ENCODE data around the gene PTH2R. TPM values are rescaled to one million over a fixed set of nuclear protein-coding genes. Genes with fewer than 3 reads are reported as not detected.
"Not testable (repeated sequence)": the region's sequence is repeated elsewhere in the genome, so short reads cannot be mapped to it uniquely, and the experiment has no call there.

Gene PTH2R
- total RNA-seq (2014; rRNA removed; shearing (Covaris generic); ENCODE audit: low replicate concordance): 17.3 and 36.9 TPM in 2 replicates

- no peak for DNase-seq (ENCODE audit: low read depth)
- in situ Hi-C loops (cut with HindIII; ENCODE audit: low pct_unique_long_range_greater_than_20kb, low sequenced_read_pairs): no loop called here
These were observed at the start of gene PTH2R for GRCh38 chr2:208406474-208407451. Gene PTH2R, plus strand, starts transcription at chr2:208406792. Its CDS starts 252 bp downstream, at chr2:208407044.

- DNase-seq (ENCODE audit: low read depth): no peak
- in situ Hi-C loops (cut with HindIII; ENCODE audit: low pct_unique_long_range_greater_than_20kb, low sequenced_read_pairs): no loop called here
These were observed 49.6 kb upstream of the PTH2R start for GRCh38 chr2:208356846-208357574.

GRCh38 chr2:208358758-208359631, 47.6 kb upstream of the PTH2R start:
- in situ Hi-C loops (cut with HindIII; ENCODE audit: low pct_unique_long_range_greater_than_20kb, low sequenced_read_pairs): no loop called here
- peak; percentile 97 for DNase-seq (ENCODE audit: low read depth)

- DNase-seq (ENCODE audit: low read depth): peak; percentile 100
- in situ Hi-C loops (cut with HindIII; ENCODE audit: low pct_unique_long_range_greater_than_20kb, low sequenced_read_pairs): no loop called here
These were observed 47.0 kb upstream of the PTH2R start for GRCh38 chr2:208359632-208359986.

GRCh38 chr2:208360259-208361076, 46.1 kb upstream of the PTH2R start:
- DNase-seq (ENCODE audit: low read depth): peak; percentile 68
- in situ Hi-C loops (cut with HindIII; ENCODE audit: low pct_unique_long_range_greater_than_20kb, low sequenced_read_pairs): no loop called here

GRCh38 chr2:208361077-208361441, 45.5 kb upstream of the PTH2R start:
- in situ Hi-C loops (cut with HindIII; ENCODE audit: low pct_unique_long_range_greater_than_20kb, low sequenced_read_pairs): no loop called here
- no peak for DNase-seq (ENCODE audit: low read depth)

- in situ Hi-C loops (cut with HindIII; ENCODE audit: low pct_unique_long_range_greater_than_20kb, low sequenced_read_pairs): no loop called here
- DNase-seq (ENCODE audit: low read depth): peak; percentile 83
These were observed 43.1 kb upstream of the PTH2R start for GRCh38 chr2:208363485-208363884.

- in situ Hi-C loops (cut with HindIII; ENCODE audit: low pct_unique_long_range_greater_than_20kb, low sequenced_read_pairs): no loop called here
- no peak for DNase-seq (ENCODE audit: low read depth)
These were observed 40.1 kb upstream of the PTH2R start for GRCh38 chr2:208366215-208367127.

- DNase-seq (ENCODE audit: low read depth): peak; percentile 49
- in situ Hi-C loops (cut with HindIII; ENCODE audit: low pct_unique_long_range_greater_than_20kb, low sequenced_read_pairs): no loop called here
These were observed 37.5 kb upstream of the PTH2R start for GRCh38 chr2:208369091-208369490.

GRCh38 chr2:208370881-208371633, 35.5 kb upstream of the PTH2R start:
- in situ Hi-C loops (cut with HindIII; ENCODE audit: low pct_unique_long_range_greater_than_20kb, low sequenced_read_pairs): no loop called here
- peak; percentile 66 for DNase-seq (ENCODE audit: low read depth)

- DNase-seq (ENCODE audit: low read depth): no peak
- in situ Hi-C loops (cut with HindIII; ENCODE audit: low pct_unique_long_range_greater_than_20kb, low sequenced_read_pairs): no loop called here
These were observed 35.0 kb upstream of the PTH2R start for GRCh38 chr2:208371634-208371935.

GRCh38 chr2:208373460-208374089, 33.0 kb upstream of the PTH2R start:
- in situ Hi-C loops (cut with HindIII; ENCODE audit: low pct_unique_long_range_greater_than_20kb, low sequenced_read_pairs): no loop called here
- DNase-seq (ENCODE audit: low read depth): peak; percentile 47

- DNase-seq (ENCODE audit: low read depth): no peak
- in situ Hi-C loops (cut with HindIII; ENCODE audit: low pct_unique_long_range_greater_than_20kb, low sequenced_read_pairs): no loop called here
These were observed 31.0 kb upstream of the PTH2R start for GRCh38 chr2:208375491-208376068.

GRCh38 chr2:208377344-208377860, 29.2 kb upstream of the PTH2R start:
- DNase-seq (ENCODE audit: low read depth); in situ Hi-C loops (cut with HindIII; ENCODE audit: low pct_unique_long_range_greater_than_20kb, low sequenced_read_pairs): not testable (repeated sequence)

GRCh38 chr2:208379192-208379591, 27.4 kb upstream of the PTH2R start:
- in situ Hi-C loops (cut with HindIII; ENCODE audit: low pct_unique_long_range_greater_than_20kb, low sequenced_read_pairs): no loop called here
- DNase-seq (ENCODE audit: low read depth): no peak
